Measurements from ENCODE around the gene CCDC33.

CCDC33 gene

DNA sequence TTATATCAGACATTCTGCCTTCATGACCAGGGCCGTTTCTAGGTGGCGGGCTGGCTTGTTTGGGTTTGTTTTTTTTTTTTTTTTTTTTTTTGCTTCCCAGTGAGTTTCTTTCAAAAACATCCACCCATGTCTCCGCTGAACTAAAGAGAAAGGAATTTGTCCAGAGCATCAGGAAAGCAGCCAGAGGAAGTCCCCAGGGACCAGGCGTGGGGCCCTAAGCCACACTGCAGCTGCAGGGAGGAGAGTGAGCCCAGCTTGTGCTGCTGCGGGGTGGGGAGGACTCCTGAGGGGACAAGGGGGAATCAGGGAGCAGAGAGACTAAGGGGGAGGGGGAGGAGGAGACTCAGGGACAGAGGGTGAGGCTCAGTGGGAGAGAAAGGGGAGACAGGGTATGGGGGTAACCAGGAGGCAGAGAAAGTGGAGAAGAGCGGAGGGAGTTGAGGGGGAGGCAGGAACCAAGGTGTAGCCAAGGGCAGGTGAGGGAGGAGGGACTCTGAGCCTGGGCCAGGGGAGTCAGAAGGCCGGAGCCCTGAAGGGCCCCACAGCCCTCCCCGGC lies 81.8 kb downstream of the CCDC33 start:
- no peak for DNase-seq

DNA sequence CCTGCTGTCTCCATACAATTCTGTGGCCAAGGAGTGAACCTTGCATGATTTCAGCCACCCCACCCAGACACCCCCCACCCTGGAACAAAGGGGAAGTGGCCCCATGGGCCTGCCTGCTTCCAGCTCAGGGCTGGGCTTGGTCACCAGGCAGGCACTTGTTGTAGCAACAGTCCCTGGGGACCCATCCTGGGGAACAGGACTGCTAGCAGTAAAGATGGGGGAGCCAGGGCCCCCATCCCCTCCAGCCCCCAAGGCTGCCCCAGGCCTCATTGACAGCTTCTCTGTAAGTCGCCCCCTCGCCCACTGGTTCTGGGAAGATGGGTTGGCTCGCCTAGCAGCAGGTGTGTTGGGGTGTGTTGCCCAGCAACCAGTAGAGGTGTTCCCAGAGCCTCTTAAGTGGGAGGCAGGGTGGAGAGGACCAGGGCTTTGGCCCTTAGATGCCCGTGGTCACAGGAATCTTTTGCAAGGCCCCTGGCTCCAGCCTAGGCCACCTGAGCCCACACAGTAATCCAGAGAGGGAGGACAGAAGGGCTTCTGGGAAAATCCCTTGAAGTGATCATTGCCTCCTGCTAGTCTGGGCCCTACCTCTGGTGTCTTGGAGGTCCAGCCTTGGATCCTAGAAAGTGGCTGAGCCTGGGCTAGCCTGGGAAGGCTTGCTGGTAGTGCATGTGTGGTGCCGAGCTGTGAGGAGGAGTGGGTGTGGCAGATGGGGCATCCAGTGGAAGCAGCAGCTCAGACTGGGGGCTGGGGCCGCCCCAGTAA lies 82.4 kb downstream of the CCDC33 start:
- DNase-seq: peak; percentile 40

DNA sequence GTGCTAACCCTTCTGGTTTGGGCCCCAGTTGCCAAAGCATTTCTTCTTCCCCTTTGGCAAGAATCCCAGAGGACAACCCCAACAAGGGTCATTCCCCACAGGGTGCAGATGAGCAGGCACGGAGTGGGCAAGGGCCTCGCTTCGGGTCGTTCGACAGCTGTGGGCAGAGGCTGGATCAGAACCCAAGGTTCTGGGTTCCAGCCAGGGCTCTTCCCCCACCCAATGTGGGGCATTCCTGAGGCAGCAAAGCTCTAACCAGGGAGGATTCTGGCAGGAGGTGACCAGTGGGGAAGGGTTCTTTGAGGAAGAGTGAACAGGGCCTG lies 83.0 kb downstream of the CCDC33 start:
- DNase-seq: no peak

DNA sequence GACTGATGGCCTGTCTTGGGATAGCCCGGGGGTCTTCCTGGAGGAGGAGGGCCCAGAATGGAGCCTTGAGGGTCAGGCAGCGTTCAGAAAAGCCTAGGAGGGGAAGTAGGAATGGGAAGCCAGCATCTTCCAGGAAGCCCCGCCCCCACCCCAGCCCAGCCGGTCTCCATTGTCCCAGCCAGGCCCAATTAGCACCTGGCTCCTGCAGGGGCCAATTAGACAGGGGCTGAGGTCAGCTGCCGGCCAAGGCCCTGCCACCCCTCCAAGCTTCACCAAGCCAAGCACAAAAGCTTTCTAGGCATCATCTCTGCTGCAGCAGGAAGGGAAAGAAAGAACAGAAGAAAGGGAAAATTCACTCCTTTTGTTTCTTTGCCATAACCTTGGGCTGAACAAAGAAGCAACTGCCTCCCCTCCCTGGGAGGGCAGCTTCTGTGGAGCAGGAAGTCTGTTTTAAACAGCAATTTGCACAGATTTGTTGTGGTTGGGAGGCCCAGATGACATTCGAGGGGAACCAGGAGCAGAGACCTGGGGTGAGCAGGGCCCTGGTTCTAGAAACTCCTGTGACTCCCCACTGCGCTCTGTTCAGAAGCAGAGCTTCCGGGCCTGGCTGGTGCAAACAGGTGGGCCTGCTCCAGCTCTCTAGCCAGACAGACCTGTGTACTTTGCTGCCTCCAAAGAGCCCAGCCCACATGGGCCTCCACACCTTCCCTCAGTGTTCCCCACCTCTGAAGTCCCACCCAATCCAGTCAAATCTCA lies 83.6 kb downstream of the CCDC33 start:
- DNase-seq: peak; percentile 37

DNA sequence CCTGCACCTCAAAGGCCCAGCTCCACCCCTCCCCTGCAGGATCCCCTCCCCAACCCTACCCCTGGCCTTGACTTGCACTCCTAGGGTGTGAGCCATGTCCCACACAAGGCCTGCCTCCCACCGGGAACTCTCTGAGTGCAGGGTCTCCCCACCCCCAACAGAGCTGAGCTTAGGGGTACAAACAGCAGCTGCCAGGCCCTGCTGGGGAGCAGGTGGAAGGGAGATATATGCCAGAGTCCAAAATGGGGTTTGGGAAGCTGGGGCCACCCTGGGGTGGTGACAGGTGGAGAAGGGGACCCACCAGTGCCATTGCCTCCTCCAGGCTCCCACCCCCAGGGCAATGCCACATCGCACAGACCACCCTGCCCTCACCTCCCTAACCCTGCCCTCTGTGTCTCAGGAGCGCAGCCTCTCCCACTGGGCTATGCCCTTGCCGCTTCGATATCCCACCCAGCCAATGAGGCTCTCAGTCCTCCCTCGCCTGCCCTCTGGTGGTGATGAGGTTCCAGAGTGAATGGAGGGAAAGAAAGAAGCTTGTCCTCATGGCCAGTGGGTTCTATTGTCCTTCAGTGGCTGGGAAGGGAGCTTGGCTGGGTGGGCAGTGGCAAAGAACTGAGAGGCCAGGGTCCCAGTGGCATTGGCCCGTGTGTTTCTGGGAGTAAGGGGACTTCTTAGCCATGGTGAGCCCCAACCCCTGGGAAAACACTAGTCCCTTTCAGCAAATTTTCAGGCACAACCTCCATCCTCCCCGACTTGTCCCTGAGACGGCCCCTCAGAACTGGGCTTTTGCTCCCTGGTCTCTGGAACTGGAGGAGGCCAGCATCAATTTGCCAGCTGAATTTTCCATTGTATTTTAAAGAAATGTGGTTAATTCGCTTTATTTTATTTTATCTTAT lies 84.5 kb downstream of the CCDC33 start:
- DNase-seq: peak; percentile 8

DNA sequence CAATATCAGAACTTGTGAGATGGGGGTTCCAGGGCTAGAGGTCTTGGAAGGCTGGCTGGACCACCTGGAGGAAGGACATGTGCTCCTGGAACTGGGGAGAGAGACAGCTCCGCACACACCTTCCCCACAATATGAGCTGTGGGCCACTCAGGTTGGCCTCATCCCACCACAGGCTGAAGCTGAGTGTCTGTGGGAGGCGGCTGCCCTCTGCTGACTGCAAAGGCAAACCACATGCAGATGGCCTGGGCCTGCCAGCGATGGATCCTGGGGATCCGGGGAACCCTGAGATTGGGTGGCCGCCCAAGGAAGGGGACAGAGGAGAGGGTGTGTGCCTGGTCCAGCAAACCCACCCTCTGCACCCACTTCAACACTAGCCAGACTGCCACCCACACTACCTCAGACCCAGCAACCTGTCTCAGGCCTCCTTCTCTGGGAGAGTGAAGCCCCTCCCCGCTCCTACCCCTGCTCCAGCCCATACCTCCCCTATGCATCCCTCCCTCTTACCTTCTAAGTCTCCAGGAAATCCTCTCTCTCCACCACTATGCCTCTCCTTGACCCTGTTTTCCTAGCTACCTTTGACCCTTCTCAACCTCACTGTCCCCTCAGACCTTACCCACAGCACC lies 86.5 kb downstream of the CCDC33 start:
- peak; percentile 29 for DNase-seq

DNA sequence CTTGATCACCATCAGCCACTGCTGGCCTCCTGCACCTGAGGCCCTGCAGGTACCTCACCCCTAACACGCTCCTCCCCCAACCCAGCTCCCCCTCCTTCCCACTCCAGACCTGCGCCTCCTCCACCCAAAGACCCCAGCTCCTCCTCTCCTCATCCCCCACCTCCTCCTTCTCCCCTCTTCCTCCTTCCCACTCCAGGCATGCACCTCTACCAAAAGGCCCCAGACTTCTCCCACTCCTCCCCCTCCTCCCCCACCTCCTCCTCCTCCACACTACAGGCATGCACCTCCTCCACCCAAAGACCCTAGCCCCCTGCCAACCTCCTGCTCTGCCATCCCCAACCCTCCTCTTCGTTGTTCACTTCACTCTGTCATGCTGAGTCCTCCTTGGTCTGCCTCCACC lies 88.6 kb downstream of the CCDC33 start:
- no peak for DNase-seq

DNA sequence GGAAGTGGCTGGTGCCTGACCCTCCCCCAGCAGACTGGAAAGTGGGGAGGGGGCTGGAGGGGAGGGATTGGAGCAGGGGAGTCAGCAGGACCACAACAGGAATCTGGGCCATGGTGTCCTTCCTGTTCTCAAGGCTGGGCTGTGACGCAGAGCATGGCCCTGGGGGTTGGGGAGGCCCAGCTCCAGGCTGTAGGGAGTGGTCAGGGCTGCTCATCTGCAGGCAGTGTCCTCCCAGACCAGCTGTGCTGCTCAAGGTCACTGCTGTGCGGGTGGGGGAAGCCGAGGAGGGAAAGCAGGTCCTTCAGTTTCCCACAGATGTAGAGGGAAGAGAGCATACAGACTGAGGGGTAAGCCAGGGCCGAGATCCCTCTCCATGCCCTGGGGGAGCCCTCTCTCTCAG lies 90.6 kb downstream of the CCDC33 start:
- DNase-seq: no peak

DNA sequence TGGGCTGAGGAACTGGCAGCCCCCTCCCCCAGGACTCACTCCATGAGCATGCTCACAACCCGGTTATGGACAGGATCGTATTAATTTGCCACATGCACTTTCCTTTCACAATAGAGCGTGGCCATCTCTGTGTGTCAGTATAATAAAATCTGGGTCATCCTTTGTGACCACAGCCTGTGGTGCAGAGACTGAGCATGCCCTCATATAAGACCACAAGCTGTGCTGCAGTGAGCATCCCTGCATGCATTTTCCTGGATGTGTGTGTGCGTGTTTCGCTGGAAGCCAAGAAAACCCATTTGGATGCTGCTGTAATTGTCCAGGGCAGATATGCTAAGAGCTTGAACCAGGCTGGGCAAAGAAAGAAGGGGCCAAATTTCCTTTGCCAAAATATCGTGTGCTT lies 91.6 kb downstream of the CCDC33 start:
- no peak for DNase-seq

DNA sequence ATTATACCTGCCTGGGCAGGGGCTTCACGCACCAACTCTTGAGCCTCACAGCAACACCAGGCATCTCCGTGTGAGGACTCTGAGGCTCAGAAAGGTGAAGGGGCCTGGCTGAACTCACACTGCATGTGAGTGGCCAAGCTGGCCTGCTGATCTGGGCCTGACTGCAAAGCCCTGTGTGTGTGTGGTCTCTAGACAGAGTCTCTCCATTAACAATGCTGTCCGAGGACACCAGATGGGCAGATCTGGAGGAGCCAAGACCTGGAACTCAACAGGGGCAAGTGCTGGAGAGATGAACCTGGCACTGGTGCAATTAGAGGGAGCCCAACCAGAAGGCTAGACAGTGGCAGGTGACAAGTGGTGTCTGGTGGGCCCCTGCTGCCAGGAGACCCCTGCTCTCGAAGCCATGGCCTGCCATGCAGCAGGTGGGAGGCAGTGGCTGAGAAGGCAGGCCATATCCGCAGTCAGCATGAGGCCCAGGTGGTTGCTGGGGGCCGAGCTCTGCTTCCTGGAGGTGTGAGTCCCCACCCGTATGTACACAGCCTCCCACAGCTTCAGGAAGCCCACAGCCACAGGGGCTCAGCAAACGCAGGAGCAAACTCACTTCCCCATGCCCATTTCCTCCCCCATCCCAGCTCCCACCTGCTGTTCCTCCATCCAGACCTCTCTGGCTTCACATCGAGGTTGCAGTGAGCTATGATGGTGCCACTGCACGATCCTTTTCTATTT lies 92.4 kb downstream of the CCDC33 start:
- DNase-seq: no peak

DNA sequence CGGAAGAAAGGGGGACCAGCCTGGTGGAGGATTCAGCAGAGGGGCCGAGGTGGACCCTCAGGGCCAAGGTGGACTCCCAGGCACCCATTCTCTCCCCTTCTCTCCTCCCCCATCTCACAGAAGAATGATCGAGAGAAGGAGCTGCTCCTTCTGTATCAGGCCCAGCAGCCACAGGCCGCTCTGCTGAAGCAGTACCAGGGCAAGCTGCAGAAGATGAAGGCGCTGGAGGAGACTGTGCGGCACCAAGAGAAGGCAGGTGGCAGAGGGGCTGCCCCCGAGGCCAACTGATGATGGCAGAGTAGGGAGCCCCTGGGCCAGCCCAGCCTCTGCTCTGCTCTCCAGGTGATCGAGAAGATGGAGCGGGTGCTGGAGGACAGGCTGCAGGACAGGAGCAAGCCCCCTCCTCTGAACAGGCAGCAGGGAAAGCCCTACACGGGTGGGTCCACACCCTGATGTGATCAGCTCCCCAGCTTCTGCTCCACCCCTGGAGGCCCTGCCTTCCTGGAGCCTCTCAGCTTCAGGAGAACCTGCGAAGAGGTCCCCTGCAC lies 94.8 kb downstream of the CCDC33 start:
- DNase-seq: no peak

DNA sequence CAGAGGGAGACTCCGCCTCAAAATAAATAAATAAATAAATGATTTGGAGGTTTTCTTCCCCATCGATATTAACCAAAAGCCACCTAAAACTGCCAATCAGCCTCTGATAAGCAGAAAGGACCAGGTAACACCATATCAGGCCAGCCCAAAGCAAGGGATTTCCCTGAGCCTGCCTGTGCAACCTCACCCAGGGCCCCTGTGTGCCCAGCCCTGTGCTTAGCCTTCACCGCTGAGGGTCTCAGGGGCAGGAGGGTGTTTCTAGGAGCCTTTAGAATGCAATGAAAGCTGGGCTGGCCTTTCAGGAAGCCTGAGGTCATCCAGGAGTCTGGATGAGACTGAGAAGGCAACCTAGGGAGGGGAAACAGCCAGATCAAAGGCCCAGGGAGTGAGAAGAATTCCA lies 95.9 kb downstream of the CCDC33 start:
- no peak for DNase-seq

DNA sequence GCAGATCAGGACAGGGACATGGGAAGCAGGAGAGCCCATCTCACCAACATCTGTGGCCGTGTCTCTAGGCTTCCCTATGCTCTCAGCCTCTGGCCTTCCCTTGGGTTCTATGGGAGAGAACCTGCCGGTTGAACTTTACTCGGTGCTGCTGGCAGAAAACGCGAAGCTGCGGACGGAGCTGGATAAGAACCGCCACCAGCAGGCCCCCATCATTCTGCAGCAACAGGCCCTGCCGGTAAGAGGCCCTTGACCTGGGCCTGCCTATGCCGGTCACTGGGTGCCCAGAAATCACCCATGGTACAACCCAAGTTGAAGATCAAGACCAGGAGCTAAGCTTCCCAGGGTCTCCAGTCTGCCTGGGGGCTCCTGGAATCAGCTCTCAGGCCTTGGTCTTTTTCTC lies 96.5 kb downstream of the CCDC33 start:
- DNase-seq: no peak

DNA sequence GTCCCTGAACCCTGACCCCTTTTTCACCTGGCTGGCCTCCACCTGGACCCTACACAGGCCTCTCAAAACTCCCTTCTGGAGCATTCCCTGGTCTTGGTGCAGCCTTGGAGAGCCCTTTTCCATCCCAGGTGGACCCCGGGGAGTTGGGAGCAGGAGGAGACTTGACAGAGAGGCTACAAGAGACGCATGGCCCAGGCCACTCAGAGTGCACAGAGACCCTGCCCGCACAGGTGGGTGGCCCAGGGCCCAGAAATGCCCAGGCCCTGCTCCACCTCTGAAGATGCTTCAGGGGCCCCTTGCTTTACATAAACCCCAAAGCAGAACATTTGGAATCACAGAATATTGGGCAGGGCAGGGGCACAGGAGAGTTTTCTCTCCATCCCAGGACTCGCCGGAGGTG lies 97.0 kb downstream of the CCDC33 start:
- DNase-seq: no peak

DNA sequence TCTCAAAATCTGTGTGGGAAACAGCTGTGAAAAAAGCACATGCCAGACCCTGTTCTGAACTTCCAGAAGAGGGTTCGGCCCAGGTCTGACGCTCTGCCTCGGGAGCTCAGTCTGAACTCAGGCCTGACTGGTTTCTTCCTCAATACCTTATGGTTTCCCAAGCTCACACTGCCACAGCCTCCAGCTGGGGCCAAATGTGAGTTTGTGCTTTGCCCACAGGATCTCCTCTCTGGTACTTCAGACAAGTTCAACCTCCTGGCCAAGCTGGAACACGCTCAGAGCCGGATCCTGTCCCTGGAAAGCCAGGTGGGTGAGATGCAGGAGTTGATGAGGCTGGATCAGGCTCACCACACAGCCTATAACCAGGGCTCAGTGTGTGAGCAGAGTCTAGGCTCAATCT lies 97.5 kb downstream of the CCDC33 start:
- DNase-seq: no peak

DNA sequence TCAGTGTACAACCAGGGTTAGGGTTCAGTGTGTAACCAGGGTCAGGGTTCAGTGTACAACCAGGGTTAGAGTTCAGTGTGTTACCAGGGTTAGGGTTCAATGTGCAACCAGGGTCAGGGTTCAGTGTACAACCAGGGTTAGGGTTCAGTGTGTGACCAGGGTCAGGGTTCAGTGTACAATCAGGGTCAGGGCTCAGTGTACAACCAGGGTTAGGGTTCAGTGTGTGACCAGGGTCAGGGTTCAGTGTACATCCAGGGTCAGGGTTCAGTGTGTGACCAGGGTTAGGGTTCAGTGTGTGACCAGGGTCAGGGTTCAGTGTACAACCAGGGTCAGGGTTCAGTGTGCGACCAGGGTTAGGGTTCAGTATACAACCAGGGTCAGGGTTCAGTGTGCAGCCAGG lies 98.0 kb downstream of the CCDC33 start:
- DNase-seq: no peak

DNA sequence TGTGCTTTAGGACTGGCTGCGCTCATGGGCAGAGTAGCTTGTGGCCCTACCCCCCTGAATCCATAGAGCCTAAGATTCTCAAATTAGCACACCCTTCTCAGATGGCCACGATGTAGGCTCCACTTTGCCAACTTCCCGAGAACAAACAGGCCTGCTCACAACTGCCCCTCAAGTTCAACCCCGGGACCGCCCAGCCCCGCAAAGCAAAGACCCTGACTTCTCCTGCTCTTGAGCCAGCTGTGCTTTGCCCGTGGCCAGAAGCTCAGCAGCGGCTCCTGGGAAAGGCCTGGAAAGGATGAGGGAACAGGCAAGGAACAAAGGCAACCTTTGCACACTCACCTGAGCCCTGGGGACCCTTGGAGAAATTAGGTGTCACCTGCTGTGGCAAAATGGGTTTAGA lies 99.3 kb downstream of the CCDC33 start:
- DNase-seq: no peak

DNA sequence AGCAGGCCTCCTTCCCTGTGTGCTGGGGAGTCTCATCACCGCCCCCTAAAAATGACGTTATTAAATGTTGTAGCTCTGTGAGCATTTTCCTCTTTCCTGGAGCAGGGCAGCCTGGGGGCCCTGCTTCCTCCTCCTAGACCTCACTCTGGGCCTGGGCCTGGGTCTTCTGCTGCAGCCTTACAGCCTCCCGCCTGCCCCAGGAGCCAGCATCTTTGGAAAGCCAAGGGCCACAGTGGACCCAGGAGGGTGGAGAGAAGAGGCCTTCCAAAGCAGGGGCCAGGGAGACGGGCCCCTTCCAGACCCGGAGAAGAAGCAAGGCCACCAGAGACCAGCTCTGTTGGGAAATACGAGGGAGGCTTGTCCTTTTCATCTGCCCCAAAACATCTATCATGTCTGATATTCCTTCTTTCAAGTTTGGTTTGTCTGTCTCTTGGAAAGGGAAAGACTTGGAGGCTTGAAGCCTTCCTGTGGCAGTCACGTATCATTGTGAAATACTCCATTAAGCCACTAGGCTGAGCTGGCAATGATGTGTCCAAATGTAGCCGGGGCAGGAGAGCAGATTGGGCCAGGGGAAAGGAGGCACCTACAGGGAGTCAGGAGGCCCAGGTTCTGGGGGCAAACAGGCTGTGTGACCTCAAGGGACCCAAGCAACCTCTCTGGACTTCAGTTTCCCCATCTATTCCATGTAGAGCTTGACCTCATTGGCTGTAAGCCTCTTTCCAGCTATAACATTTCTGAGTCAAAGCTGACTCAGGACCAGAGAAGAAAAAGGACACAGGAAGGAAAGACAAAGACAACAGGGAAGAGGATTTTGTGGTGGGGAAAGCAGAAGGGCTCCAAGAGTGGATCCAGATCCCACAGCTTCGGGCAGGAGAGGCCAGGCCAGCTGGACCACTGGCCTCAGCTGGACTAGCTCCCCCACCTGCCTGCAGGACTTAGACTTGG lies 100.2 kb downstream of the CCDC33 start:
- DNase-seq: no peak

DNA sequence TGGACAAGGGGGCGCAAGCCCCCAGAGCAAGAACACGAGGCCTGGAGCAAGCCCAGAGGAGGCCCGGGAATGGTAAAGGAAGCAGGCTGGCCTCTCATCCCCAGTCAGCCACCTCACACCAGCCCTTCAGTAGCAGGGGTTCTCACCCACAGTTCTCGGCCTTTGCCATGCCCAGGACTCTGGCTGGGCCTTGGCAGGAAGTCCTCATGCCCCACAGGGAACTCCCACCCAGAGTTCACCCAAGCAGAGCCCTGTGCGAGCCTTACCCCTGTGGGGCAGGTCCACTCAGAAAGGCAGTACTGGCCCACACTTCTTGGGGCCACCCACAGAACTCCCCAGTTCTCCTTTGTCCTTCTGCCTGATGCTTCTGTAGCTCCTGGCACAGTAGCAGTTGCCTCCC lies 101.0 kb downstream of the CCDC33 start:
- DNase-seq: no peak

DNA sequence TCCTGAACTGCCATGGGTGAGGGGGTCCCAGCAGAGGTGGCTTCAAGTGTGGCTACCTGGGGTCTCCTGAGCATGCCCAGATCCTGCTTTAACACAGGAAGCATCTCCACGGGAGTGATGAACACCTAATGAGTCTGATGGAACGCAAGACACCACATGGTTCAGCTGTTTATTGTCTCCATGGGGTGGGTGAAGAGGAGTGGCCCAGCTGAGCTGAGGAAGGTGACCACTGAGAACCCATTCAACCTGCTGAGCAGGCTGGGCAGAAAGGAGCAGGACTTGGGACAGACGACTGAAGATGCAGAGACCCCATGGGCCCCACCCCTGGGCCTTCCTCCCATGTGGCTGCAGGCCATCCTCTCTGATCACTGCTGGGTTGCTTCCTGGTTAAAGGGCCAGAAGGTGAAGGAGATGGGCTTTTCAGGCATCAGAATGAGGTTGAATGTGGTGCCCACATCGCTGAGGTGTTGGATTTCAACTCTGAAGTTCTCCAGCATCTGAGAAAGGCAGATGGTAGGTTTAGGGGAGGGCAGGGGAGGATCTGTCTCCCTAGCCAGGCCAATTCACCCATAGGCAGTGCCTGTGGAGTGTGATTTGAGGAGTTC lies 101.6 kb downstream of the CCDC33 start:
- DNase-seq: no peak

All from NCI-H2029 (cell line).